B cell (primary cell): ENCODE results near the gene DDAH2. TPM values are rescaled to one million over a fixed set of nuclear protein-coding genes. Genes with fewer than 3 reads are reported as not detected.

Source experiments
- ATAC-seq: fragments of 200-7000 bp; cut with Tn5 transposase; one replicate; pipeline ENCODE4 v1.10.0; 2021; ENCODE audit warnings: low read depth, mild to moderate bottlenecking, moderate number of reproducible peaks, moderate library complexity
- CTCF ChIA-PET: fragments of 350-600 bp; sonication (Branson Sonifier 250); formaldehyde crosslinking; loops from one replicate; lab custom pipeline; 2021; ENCODE audit warnings: antibody characterized with exemption, inconsistent platforms; lab: Charles Lee
- POLR2A ChIA-PET: fragments of 350-600 bp; sonication (Branson Sonifier 250); formaldehyde crosslinking; loops from one replicate; lab custom pipeline; 2021; ENCODE audit warnings: antibody characterized with exemption; lab: Charles Lee
- DNase-seq: peaks from one replicate; pipeline ENCODE4 v3.0.0; 2013
- H2AFZ ChIP-seq: 2 replicates; pipeline ENCODE4 v1.6.1; 2012; ENCODE audit warnings: mild to moderate bottlenecking, low read depth, low read length; ENCODE audit not compliant: insufficient read depth, poor library complexity, severe bottlenecking
- H3K27ac ChIP-seq, 2 donors: 1 replicate in 1 of 2; 2 replicates in 1 of 2; pipeline ENCODE4 v1.5.1; 2012 to 2013; ENCODE audit warnings: low read length in 2 of 2, mild to moderate bottlenecking in 2 of 2, moderate library complexity in 1 of 2
- H3K27me3 ChIP-seq, 4 experiments: fragments of 200-600 bp in 1 of 4; sonication (generic) in 1 of 4; replicated peaks in 1 of 4; 1 replicate in 2 of 4; 2 replicates in 2 of 4; pipeline versions ENCODE4 v1.6.1 to v1.7.0; 2013 to 2016; ENCODE audit warnings: low read length in 3 of 4, mild to moderate bottlenecking in 2 of 4, mixed read lengths in 1 of 4, moderate library complexity in 1 of 4; ENCODE audit not compliant: insufficient read depth in 4 of 4, control insufficient read depth in 3 of 4; ENCODE audit errors: control extremely low read depth in 1 of 4
- H3K36me3 ChIP-seq, 2 experiments: replicated peaks in 1 of 2; 1 replicate in 1 of 2; 2 replicates in 1 of 2; pipeline versions ENCODE4 v1.6.1 to v1.7.1; 2013; ENCODE audit warnings: low read length in 1 of 2; ENCODE audit not compliant: insufficient read depth in 2 of 2, control insufficient read depth in 1 of 2; ENCODE audit errors: control extremely low read depth in 1 of 2, extremely low read depth in 1 of 2
- H3K4me1 ChIP-seq, 2 donors: fragments of 200-600 bp in 1 of 2; sonication (generic) in 1 of 2; 1 replicate in 1 of 2; 2 replicates in 1 of 2; pipeline versions ENCODE4 v1.5.1 to v1.6.1; 2013 to 2017; ENCODE audit warnings: low read length in 2 of 2; ENCODE audit not compliant: control insufficient read depth in 2 of 2, insufficient read depth in 2 of 2
- H3K4me2 ChIP-seq: replicated peaks from 2 replicates; pipeline ENCODE3; 2012; ENCODE audit warnings: mild to moderate bottlenecking, low read depth, low read length; ENCODE audit not compliant: poor library complexity, severe bottlenecking
- H3K4me3 ChIP-seq, 5 experiments: fragments of 200-600 bp in 1 of 5; sonication (generic) in 1 of 5; 1 replicate in 3 of 5; 2 replicates in 2 of 5; pipeline versions ENCODE4 v1.5.1 to v1.7.0; 2011 to 2016; ENCODE audit warnings: low read length in 4 of 5, mild to moderate bottlenecking in 4 of 5, low read depth in 2 of 5, control low read depth in 1 of 5, moderate library complexity in 1 of 5; ENCODE audit not compliant: insufficient read depth in 1 of 5; ENCODE audit errors: control extremely low read depth in 1 of 5, extremely low read depth in 1 of 5
- H3K79me2 ChIP-seq: fragments of 200-600 bp; sonication (generic); one replicate; pipeline ENCODE4 v1.6.0; 2016; ENCODE audit warnings: low read length; ENCODE audit not compliant: control insufficient read depth, insufficient read depth
- H3K9ac ChIP-seq: fragments of 200-600 bp; sonication (generic); 2 replicates; pipeline ENCODE4 v1.6.1; 2017; ENCODE audit warnings: mild to moderate bottlenecking, low read length, moderate library complexity
- H3K9me3 ChIP-seq, 3 donors: one replicate each; pipeline versions ENCODE4 v1.6.1 to v1.7.1; 2013; ENCODE audit warnings: low read length in 2 of 3; ENCODE audit not compliant: control insufficient read depth in 2 of 3, insufficient read depth in 1 of 3; ENCODE audit errors: control extremely low read depth in 1 of 3
- H4K20me1 ChIP-seq: 2 replicates; pipeline ENCODE4 v1.6.0; 2012; ENCODE audit warnings: mild to moderate bottlenecking, low read length; ENCODE audit not compliant: insufficient read depth, control insufficient read depth, poor library complexity, severe bottlenecking
- H3K27ac Mint-ChIP-seq: one replicate; pipeline ENCODE4 v1.8.0; 2021; ENCODE audit warnings: mixed read lengths
- H3K27me3 Mint-ChIP-seq: one replicate; pipeline ENCODE4 v1.8.0; 2021; ENCODE audit warnings: mixed read lengths
- H3K4me1 Mint-ChIP-seq: one replicate; pipeline ENCODE4 v1.8.0; 2021; ENCODE audit warnings: mixed read lengths
- H3K4me3 Mint-ChIP-seq: one replicate; pipeline ENCODE4 v1.8.0; 2021; ENCODE audit warnings: mixed read lengths
- H3K9me3 Mint-ChIP-seq: one replicate; pipeline ENCODE4 v1.8.0; 2022; ENCODE audit warnings: mixed read lengths; ENCODE audit not compliant: insufficient read depth
- CTCF ChIP-seq: fragments of 200-600 bp; IDR thresholded peaks from one replicate; pipeline ENCODE4 v1.8.0; 2022; ENCODE audit warnings: antibody characterized with exemption, mild to moderate bottlenecking
- EZH2 ChIP-seq: IDR thresholded peaks from 2 replicates; pipeline ENCODE4 v1.6.1; 2012; ENCODE audit warnings: borderline replicate concordance, low read depth, mild to moderate bottlenecking, moderate library complexity, low read length; ENCODE audit not compliant: insufficient read depth, poor library complexity, severe bottlenecking
- WGBS: methylation state at CpG from one replicate; pipeline ENCODE4 v1.1.5; 2013; ENCODE audit warnings: missing lambda C conversion rate; ENCODE audit not compliant: insufficient coverage; 5-methylcytosine and 5-hydroxymethylcytosine counted together
- intact Hi-C: fragments of 100-400 bp; cut with micrococcal nuclease; formaldehyde crosslinking; loops from one replicate; pipeline ENCODE4 v1.10.0; 2022
- polyA plus RNA-seq: library from polyadenylated mRNA; depleted of rRNA; stranded (reverse); fragments of >200 nt; gene quantifications from 2 replicates; pipeline ENCODE4 v1.2.3, GENCODE V29; 2012
- total RNA-seq, 2 donors: library from RNA; stranded (reverse); fragments of 120-200 nt in 1 of 2; gene quantifications; 1 replicate in 1 of 2; 2 replicates in 1 of 2; pipeline versions ENCODE4 v1.2.3 to v1.2.4, GENCODE V29; 2013 to 2022

Gene DDAH2
- total and polyA plus RNA-seq, 2 donors (not counting 1 experiment from before 2014, with no cell fraction given): 59.2 to 87.2 TPM

GRCh38 chr6:31702819-31703716 is 26.0 kb downstream of the DDAH2 start, which contains the start of gene ABHD16A:
ABHD16A (minus strand) TSS chr6:31703324; CDS start chr6:31703281, 43 bp downstream.
- H3K27me3 Mint-ChIP-seq: no peaks in the 10 kb centered on the region
- H2AFZ ChIP-seq: peak within 1 kb of the TSS; percentile 89
- ChIA-PET CTCF (interaction anchor here (0.8 to 2.3 kb wide), 12 partner anchors 9 to 130 kb away, joined by 3 to 11 read pairs (median 4); partner anchors contain the start of genes DDAH2, LSM2 and LY6G5C), POLR2A (interaction anchor here (0.6 to 1.9 kb wide), 10 partner anchors 22 to 160 kb away, joined by 3 to 16 read pairs (median 6); partner anchors contain the start of genes BAG6, CLIC1, DDAH2 and HSPA1B)
- peaks cover 31% of the 10 kb centered on the region for H3K4me1 Mint-ChIP-seq
- H3K27ac ChIP-seq: peak within 1 kb of the TSS; percentile 87 to 93
- peaks cover 42% of the 10 kb centered on the region for H3K79me2 ChIP-seq
- H3K27ac Mint-ChIP-seq: peak within 1 kb of the TSS; percentile 91
- 1% methylated on average over 50 of the region's 54 CpGs for WGBS
- H3K4me1 ChIP-seq: peaks cover 20 to 28% of the 10 kb centered on the region in 2 donors
- peaks cover 0 to 27% of the 10 kb centered on the region in 2 experiments for H3K36me3 ChIP-seq
- no peaks in the 10 kb centered on the region for H3K9me3 ChIP-seq
- H3K4me3 Mint-ChIP-seq: peak within 1 kb of the TSS; percentile 98
- H3K9me3 Mint-ChIP-seq: no peaks in the 10 kb centered on the region
- peak within 1 kb of the TSS; percentile 75 for H3K4me2 ChIP-seq
- peak; percentile 95 for ATAC-seq
- DNase-seq: peak; percentile 99
- peak within 1 kb of the TSS; percentile 65 to 98 (median 96) for H3K4me3 ChIP-seq
- H4K20me1 ChIP-seq: no peaks in the 10 kb centered on the region
- no peaks in the 10 kb centered on the region for H3K27me3 ChIP-seq
- TF ChIP-seq EZH2 (no peak), CTCF (no peak)
- H3K9ac ChIP-seq: peak within 1 kb of the TSS; percentile 97
- intact Hi-C loops: loop anchor here (1.0 to 5.0 kb wide), 5 partner anchors 22 to 159 kb away; partner anchors contain the start of genes CSNK2B, DDAH2, LY6G5B and LY6G5C
